K562 (cell line): ENCODE results near the gene CDPF1. TPM values are rescaled to one million over a fixed set of nuclear protein-coding genes. Genes with fewer than 3 reads are reported as not detected.

Experiments
- CREBBP ChIP-seq: IDR thresholded peaks from one replicate; pipeline ENCODE4 v1.6.1; 2012; ENCODE audit warnings: low read depth, mild to moderate bottlenecking, control low read depth, inconsistent platforms, low read length
- JUND ChIP-seq, 2 experiments: IDR thresholded peaks; 2 replicates in 1 of 2; 3 replicates in 1 of 2; pipeline ENCODE4 v1.6.1; 2011; ENCODE audit warnings: borderline replicate concordance in 2 of 2, low read depth in 2 of 2, low read length in 2 of 2, improper control_type of control experiment in 1 of 2, missing biosample characterization in 1 of 2, missing genetic modification characterization in 1 of 2, missing genetic modification reagents in 1 of 2
- MAZ ChIP-seq, 2 experiments: fragments of 450-650 bp in 1 of 2; sonication (generic) in 1 of 2; formaldehyde crosslinking; IDR thresholded peaks in 1 of 2; conservative IDR thresholded peaks in 1 of 2; 2 replicates each; pipeline versions ENCODE4 v1.4.0 to v1.5.0; 2020; ENCODE audit warnings: mild to moderate bottlenecking in 1 of 2, missing genetic modification reagents in 1 of 2
- RBM14 ChIP-seq: fragments of 200-400 bp; formaldehyde crosslinking; IDR thresholded peaks from 2 replicates; pipeline ENCODE4 v1.6.1; 2018; ENCODE audit warnings: low read depth, mild to moderate bottlenecking, low read length, moderate library complexity, borderline replicate concordance; ENCODE audit not compliant: insufficient read depth
- TFAP4 ChIP-seq: sonication (generic); formaldehyde crosslinking; IDR thresholded peaks from 2 replicates; pipeline ENCODE4 v1.8.0; 2022; ENCODE audit warnings: missing genetic modification reagents, mild to moderate bottlenecking, moderate library complexity, borderline replicate concordance
- ZC3H4 ChIP-seq: sonication (generic); formaldehyde crosslinking; IDR thresholded peaks from 2 replicates; pipeline ENCODE4 v1.9.0; 2021; ENCODE audit warnings: missing genetic modification reagents, borderline replicate concordance
- ZNF766 ChIP-seq: fragments of 200-800 bp; sonication (Bioruptor generic); conservative IDR thresholded peaks from 2 replicates; pipeline ENCODE4 v1.6.1; 2016; ENCODE audit warnings: missing genetic modification characterization, missing compliant biosample characterization
- polyA plus RNA-seq, 8 experiments: library from polyadenylated mRNA; depleted of rRNA in 4 of 8; stranded (reverse) in 5 of 8; unstranded in 3 of 8; fragments of >200 nt; fragmentation: Nextera tagmentation in 2 of 8; fragmentation: Illumina TruSeq in 1 of 8; extraction: Ambion mirVana in 2 of 8; extraction: Trizol in 1 of 8; gene quantifications; 2 replicates each; pipeline versions ENCODE4 v1.2.1 to v1.2.3, GENCODE V29; 2011 to 2014; ENCODE audit warnings: inconsistent platforms in 1 of 8, missing spikeins in 1 of 8
- total RNA-seq, 7 experiments: library from RNA; depleted of rRNA in 6 of 7; stranded (reverse); fragments of >200 nt in 6 of 7; fragmentation: Illumina TruSeq in 2 of 7; extraction: Trizol in 2 of 7; gene quantifications; 2 replicates each; pipeline versions ENCODE4 v1.2.1 to v1.2.3, GENCODE V29; 2011 to 2021; ENCODE audit warnings: low replicate concordance in 1 of 7
- TF ChIP-seq, protein P1 (sequence below): fragments of 450-650 bp; IDR thresholded peaks from 2 replicates; pipeline ENCODE4 v1.6.1; 2017; ENCODE audit warnings: mild to moderate bottlenecking, moderate library complexity

CDPF1 gene
- total and polyA plus RNA-seq, 9 of the 15 experiments (the other 6 are each of a cell fraction or from before 2014, with no cell fraction given) = 0.84 to 19.5 (median 9.1) TPM

DNA sequence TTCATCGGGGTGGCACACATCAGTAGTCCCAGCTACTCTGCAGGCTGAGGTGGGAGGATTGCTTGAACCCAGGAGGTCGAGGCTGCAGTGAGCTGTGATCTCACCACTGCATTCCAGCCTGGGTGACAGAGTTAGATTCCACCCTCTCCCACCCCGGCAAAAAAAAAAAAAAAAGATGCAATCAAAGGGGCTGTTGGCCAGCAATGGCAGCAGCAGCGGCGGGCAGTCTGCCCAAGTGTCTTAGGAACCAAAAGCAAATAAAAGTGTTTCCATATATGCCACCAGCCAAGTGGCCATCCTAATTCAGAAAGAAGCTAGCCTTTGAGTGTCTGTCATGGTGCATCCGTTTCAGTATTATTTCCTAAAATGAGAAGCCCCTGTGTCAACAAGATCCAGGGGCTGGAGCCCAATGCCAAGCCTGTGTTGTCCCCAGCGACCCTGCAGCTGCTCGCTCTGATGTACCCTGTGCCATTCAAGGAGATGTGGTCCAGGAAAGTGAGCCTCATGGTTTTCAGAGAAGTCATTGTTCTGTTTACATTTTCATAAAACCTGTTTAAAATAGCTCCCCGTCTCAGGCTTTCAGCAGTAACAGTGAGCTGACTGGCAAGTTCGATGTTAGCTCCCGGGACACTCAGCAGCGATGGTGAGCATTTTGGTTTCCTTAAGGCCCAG lies 12.5 kb downstream of the CDPF1 start (continued):
- no peak for TF ChIP-seq MAZ (CRISPR knock-in tag; conservative IDR thresholded peaks at IDR 0.05 in 1 of 2, IDR thresholded peaks at IDR 0.05 in 1 of 2)
- no peak for TF ChIP-seq TFAP4 (CRISPR knock-in tag)
- no peak for TF ChIP-seq RBM14
- no peak for TF ChIP-seq ZC3H4 (CRISPR knock-in tag)
- TF ChIP-seq JUND (IDR thresholded peaks at IDR 0.05; ENCODE audit: borderline replicate concordance, low read depth, low read length) = no peak
- no peak for TF ChIP-seq JUND (tag; IDR thresholded peaks at IDR 0.05; ENCODE audit: borderline replicate concordance, low read depth, low read length)
- no peak for TF ChIP-seq ZNF766 (CRISPR knock-in tag)
- TF ChIP-seq, protein P1, sequence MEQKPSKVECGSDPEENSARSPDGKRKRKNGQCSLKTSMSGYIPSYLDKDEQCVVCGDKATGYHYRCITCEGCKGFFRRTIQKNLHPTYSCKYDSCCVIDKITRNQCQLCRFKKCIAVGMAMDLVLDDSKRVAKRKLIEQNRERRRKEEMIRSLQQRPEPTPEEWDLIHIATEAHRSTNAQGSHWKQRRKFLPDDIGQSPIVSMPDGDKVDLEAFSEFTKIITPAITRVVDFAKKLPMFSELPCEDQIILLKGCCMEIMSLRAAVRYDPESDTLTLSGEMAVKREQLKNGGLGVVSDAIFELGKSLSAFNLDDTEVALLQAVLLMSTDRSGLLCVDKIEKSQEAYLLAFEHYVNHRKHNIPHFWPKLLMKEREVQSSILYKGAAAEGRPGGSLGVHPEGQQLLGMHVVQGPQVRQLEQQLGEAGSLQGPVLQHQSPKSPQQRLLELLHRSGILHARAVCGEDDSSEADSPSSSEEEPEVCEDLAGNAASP = no peak
- no peak for TF ChIP-seq CREBBP
- TF ChIP-seq, all 486 proteins: peak for 0
